ENCODE results near the gene ADAM22. TPM values are rescaled to one million over a fixed set of nuclear protein-coding genes. Genes with fewer than 3 reads are reported as not detected.
A peak's percentile ranks its signal among the peaks of the same experiment; 100 is the strongest.

ADAM22 gene
- total RNA-seq, 1 donor from 2014 or later = 1.6 TPM

DNA sequence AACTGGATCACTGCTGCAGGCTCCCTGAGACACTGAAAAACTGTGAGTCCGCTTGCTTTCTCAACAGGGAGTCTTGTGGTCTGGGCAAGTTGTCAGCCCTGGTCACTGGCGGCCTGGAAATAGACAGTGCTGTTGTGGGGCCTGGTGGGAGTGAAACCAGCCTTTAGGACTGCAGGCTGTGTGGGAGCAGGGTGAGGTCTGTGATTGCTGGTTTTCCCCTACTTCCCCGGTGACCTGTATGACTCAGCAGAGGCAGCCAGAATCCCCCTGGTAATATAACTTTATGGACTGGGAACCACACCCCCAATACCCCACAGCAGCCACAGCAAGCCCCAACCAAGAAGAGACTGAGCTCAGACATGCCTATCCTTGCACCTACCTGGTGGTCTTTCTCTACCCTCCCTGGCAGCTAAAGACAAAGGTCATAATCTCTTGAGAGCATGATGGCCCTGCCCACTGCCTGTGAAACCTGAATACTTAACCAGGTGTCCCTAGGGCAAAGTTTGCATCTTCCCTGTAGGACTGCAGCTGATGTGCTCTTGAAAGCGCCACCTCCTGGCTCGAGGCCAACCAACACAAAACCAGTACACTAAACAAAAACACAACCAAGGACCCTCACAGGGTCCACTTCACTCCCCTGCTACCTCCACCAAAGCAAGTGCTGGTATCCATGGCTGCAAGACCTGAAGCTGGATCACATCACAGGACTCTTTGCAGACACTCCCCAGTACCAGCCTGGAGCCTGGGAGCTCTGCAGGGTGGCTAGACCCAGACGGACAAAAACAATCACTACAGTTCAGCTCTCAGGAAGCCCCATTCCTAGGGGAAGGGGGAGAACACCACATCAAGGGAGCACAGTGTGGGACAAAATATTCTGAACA, 7.2 kb upstream of the ADAM22 start:
- Mint-ChIP-seq H3K4me1 (ENCODE audit: low read depth) (peaks cover 13% of the 10 kb centered on the region), H3K27ac (ENCODE audit: unreplicated experiment) (peak overlapping the region; percentile 13), H3K9me3 (ENCODE audit: low read depth) (no peaks in the 10 kb centered on the region)

DNA sequence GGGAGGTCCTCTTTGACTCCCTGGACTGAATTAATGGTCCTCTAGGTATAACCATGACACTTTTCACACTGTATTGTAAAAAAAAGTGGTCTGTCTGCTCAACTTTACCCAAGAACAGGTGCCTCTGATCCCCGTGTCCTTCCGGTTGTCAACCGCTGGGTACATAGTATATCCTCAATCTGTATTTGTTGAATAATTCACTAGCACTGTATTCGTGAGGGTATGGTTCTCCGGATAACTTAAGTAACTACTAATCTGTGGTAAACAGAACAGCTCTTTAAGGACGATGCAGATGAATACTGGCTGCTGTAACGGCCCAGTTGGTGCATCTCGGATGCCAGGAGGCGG, 472 bp upstream of the ADAM22 start:
- Mint-ChIP-seq H3K27ac (ENCODE audit: unreplicated experiment) (peak overlapping the region; percentile 15), H3K4me3 (ENCODE audit: unreplicated experiment) (peak overlapping the region; percentile 90), H3K27me3 (ENCODE audit: low read depth) (peaks cover 27% of the 10 kb centered on the region), H3K9me3 (ENCODE audit: low read depth) (peaks cover 2% of the 10 kb centered on the region), H3K4me1 (ENCODE audit: low read depth) (peaks cover 15% of the 10 kb centered on the region), H3K36me3 (ENCODE audit: low read depth) (no peaks in the 10 kb centered on the region)
- TF ChIP-seq, protein P1, sequence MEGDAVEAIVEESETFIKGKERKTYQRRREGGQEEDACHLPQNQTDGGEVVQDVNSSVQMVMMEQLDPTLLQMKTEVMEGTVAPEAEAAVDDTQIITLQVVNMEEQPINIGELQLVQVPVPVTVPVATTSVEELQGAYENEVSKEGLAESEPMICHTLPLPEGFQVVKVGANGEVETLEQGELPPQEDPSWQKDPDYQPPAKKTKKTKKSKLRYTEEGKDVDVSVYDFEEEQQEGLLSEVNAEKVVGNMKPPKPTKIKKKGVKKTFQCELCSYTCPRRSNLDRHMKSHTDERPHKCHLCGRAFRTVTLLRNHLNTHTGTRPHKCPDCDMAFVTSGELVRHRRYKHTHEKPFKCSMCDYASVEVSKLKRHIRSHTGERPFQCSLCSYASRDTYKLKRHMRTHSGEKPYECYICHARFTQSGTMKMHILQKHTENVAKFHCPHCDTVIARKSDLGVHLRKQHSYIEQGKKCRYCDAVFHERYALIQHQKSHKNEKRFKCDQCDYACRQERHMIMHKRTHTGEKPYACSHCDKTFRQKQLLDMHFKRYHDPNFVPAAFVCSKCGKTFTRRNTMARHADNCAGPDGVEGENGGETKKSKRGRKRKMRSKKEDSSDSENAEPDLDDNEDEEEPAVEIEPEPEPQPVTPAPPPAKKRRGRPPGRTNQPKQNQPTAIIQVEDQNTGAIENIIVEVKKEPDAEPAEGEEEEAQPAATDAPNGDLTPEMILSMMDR (IDR thresholded peaks at IDR 0.05) = no peak
- no peak for DNase-seq (ENCODE audit: low spot score)

More for the DNA sequence above, 7.2 kb upstream of the ADAM22 start:
- Mint-ChIP-seq H3K27me3 (ENCODE audit: low read depth) (peaks cover 20% of the 10 kb centered on the region), H3K4me3 (ENCODE audit: unreplicated experiment) (no peak overlapping the region), H3K36me3 (ENCODE audit: low read depth) (no peaks in the 10 kb centered on the region)
- DNase-seq (ENCODE audit: low spot score) = no peak
- TF ChIP-seq, protein P1 (IDR thresholded peaks at IDR 0.05) = no peak

DNA sequence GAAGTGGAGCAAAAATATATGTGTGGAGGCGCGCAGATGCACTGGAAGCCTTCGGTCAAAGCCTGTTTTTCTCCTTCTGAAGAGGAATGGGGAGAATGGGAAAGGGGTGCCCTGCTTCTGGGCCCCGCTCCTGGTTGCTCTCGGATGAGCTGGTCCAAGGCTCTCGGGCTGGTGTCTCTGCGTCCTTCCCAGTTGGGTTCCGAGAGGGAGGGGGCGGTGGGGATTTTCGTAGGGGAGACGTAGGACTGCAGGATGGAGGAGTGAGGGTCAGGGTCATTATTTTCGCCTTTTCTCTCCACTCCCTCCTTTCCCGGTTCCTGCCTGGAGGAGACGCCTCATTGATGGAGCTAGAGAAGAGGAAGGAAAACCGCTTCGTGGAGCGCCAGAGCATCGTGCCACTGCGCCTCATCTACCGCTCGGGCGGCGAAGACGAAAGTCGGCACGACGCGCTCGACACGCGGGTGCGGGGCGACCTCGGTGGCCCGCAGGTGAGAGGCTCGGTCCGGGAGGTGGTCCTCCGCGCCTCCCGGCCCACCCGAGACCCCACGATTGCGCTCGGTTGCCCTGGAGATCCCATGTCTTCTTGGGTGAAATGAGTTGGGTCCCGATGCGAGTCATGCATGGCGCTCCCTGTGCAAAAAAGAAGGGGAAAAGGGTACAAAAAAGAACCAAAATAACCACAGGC, 790 bp downstream of the ADAM22 start:
- TF ChIP-seq, protein P1 (IDR thresholded peaks at IDR 0.05) = no peak
- DNase-seq (ENCODE audit: low spot score) = no peak
- Mint-ChIP-seq H3K36me3 (ENCODE audit: low read depth) (no peaks in the 10 kb centered on the region), H3K27ac (ENCODE audit: unreplicated experiment) (no peak overlapping the region), H3K4me3 (ENCODE audit: unreplicated experiment) (peak overlapping the region; percentile 90), H3K4me1 (ENCODE audit: low read depth) (peaks cover 15% of the 10 kb centered on the region), H3K27me3 (ENCODE audit: low read depth) (peaks cover 23% of the 10 kb centered on the region), H3K9me3 (ENCODE audit: low read depth) (peaks cover 2% of the 10 kb centered on the region)

DNA sequence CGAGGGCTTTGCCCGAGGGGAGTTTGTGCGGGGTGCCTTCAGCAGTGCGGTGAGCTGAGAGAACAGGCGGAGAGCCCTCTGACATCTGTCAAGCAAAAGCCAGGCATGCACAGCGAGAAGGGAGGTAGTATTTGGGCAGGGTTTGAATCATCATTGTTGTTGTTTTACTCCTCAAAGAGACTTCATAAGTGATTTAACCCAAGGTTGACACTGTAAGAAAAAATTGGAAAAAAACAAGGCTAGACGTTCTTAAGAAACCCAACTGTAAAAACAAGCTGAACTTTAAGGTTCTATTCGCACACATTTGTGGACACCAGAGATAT, 1.3 kb downstream of the ADAM22 start:
- Mint-ChIP-seq H3K27ac (ENCODE audit: unreplicated experiment) (no peak overlapping the region), H3K9me3 (ENCODE audit: low read depth) (peaks cover 2% of the 10 kb centered on the region), H3K4me1 (ENCODE audit: low read depth) (peaks cover 15% of the 10 kb centered on the region), H3K36me3 (ENCODE audit: low read depth) (no peaks in the 10 kb centered on the region), H3K4me3 (ENCODE audit: unreplicated experiment) (peak overlapping the region; percentile 90), H3K27me3 (ENCODE audit: low read depth) (peaks cover 19% of the 10 kb centered on the region)
- TF ChIP-seq, protein P1 (IDR thresholded peaks at IDR 0.05) = no peak
- no peak for DNase-seq (ENCODE audit: low spot score)

DNA sequence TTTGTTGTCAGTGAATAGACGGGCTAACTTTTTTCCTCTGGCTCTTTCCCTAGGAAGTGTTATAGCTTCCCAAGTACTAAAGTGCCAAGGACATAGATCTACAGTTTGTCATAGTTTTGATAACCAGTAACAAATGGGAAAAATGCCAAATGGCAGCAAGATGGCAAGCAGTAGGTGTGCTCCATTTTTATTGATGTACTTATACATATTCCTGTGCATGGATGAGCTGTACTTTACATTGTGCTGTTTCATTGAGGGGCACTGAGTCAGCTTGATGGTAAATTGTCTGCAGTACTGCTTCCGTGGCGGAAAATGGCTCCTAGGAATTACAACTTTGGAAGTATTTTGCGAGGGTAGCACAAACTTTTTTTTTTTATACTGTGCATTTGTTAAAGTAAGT, 7.1 kb downstream of the ADAM22 start:
- no peaks in the 10 kb centered on the region for H3K9me3 Mint-ChIP-seq (ENCODE audit: low read depth)
- H3K27ac Mint-ChIP-seq (ENCODE audit: unreplicated experiment) = no peak overlapping the region
- no peaks in the 10 kb centered on the region for H3K36me3 Mint-ChIP-seq (ENCODE audit: low read depth)
- no peaks in the 10 kb centered on the region for H3K4me1 Mint-ChIP-seq (ENCODE audit: low read depth)
- TF ChIP-seq, protein P1 (IDR thresholded peaks at IDR 0.05) = no peak
- no peak overlapping the region for H3K4me3 Mint-ChIP-seq (ENCODE audit: unreplicated experiment)
- H3K27me3 Mint-ChIP-seq (ENCODE audit: low read depth) = no peaks in the 10 kb centered on the region
- no peak for DNase-seq (ENCODE audit: low spot score)
